ENCODE measurements around the gene KLHL28.

DNA sequence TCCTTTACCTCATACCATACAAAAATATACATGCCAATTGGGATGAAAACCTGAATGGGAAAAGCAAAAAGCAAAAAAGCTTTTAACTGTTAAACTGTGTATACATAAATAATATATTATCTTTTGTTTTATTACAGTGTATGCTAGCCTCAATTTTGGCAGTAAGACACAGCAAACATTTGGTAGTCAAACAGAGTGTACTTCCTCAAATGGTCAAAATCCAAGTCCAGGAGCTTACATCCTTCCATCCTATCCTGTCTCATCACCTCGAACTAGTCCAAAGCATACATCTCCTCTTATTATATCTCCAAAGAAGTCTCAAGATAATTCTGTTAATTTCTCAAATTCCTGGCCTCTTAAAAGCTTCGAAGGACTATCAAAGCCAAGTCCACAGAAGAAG is 42.2 kb upstream of the KLHL28 start:
- TF ChIP-seq, protein P1, sequence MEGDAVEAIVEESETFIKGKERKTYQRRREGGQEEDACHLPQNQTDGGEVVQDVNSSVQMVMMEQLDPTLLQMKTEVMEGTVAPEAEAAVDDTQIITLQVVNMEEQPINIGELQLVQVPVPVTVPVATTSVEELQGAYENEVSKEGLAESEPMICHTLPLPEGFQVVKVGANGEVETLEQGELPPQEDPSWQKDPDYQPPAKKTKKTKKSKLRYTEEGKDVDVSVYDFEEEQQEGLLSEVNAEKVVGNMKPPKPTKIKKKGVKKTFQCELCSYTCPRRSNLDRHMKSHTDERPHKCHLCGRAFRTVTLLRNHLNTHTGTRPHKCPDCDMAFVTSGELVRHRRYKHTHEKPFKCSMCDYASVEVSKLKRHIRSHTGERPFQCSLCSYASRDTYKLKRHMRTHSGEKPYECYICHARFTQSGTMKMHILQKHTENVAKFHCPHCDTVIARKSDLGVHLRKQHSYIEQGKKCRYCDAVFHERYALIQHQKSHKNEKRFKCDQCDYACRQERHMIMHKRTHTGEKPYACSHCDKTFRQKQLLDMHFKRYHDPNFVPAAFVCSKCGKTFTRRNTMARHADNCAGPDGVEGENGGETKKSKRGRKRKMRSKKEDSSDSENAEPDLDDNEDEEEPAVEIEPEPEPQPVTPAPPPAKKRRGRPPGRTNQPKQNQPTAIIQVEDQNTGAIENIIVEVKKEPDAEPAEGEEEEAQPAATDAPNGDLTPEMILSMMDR (IDR thresholded peaks at IDR 0.05): no peak
- no peak for TF ChIP-seq POLR2A (IDR thresholded peaks at IDR 0.05)

Data from right lobe of liver (tissue), 4 donors.